GM21723 (cell line): Measurements from ENCODE around the gene PIGB.
"Not testable (repeated sequence)": the region's sequence is repeated elsewhere in the genome, so short reads cannot be mapped to it uniquely, and the experiment has no call there.

Experiments
- ATAC-seq: cut with Tn5 transposase; IDR thresholded peaks from one replicate; pipeline ENCODE4 v1.9.1; 2021; ENCODE audit warnings: mild to moderate bottlenecking, moderate library complexity; ENCODE audit not compliant: unreplicated experiment

Gene PIGB

DNA sequence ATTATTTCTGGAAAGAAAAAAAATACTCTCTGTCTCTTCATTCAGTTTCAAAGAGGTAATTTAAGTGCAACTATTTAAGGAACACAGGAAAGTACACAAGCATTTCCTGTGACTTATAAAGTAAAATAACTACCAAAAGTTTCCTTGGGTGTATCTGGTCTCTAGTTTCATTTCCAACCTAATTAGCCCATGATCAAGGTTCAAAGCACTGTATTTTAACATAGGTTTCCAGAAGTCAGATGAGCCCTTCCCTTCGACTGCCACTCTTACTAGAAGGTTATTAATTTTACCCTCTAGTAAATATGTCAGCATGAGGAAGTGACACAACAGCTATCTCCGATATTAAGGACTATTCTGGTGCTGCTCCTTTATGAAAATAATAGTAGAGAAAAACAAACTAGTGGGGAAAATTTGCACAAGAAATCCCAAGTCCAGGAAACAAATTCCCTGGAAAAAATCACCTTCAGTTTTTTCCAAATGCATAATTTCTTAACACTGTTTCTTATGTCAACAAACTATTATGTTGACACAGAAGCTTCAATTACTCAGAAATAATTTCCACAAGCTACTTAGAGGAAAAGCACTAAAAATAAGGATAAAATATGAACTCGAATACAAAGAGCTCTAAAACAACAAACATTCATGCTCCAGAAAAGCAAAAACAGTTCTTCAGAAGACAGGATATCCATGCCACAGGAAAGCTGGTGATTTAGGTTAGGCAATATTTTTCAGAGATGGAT is 53.8 kb downstream of the PIGB start:
- peak; percentile 62 for ATAC-seq

DNA sequence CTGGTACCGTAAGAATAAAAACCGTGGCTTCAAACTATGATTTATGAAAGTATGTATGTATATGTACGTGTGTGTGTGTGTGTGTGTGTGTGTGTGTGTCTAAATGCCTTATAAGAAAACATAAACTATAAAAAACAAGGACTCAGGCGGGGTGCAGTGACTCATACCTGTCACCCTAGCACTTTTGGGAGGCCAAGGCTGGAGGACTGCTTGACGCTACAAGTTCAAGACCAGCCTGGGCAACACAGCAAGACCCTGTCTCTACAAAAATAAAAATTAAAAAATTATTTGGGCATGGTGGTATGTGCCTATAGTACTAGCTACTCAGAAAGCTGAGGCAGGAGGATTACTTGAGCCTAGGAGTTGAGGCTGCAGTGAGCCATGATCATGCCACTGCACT is 60.1 kb downstream of the PIGB start:
- ATAC-seq, result no peak

DNA sequence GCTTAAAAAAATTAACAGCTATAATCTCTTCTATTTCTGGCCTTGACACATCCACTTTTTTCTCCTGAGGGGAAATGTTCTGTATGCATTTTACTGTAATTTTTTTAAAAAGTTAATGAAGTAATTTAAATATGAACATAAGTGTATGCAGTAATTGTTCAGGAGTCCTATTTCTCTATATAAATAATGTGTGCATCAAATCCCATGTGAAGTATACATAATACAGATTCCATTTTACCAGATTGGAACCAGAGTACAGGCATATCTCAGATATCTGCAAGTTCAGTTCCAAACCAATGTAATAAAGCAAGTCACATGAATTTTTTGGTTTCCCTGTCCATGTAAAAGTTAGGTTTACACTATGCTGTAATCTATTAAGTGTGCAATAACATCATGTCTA is 62.6 kb downstream of the PIGB start:
- no peak for ATAC-seq

DNA sequence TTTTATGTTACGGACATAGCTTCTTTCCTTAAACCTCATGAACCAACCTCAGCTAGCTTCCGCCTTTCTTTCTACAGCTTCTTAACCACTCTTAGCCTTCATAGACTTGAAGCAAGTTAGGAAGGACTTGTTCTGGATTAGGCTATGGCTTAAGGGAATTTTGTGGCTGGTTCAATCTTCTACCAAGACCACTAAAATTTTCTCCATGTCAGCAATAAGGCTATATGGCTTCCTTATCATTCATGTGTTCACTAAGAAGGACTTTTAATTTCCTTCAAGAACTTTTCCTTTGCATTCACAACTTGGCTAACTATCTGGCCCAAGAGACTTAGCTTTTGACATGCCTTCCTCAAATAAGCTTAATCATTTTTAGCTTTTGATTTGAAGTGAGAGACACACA is 64.7 kb downstream of the PIGB start:
- no peak for ATAC-seq

DNA sequence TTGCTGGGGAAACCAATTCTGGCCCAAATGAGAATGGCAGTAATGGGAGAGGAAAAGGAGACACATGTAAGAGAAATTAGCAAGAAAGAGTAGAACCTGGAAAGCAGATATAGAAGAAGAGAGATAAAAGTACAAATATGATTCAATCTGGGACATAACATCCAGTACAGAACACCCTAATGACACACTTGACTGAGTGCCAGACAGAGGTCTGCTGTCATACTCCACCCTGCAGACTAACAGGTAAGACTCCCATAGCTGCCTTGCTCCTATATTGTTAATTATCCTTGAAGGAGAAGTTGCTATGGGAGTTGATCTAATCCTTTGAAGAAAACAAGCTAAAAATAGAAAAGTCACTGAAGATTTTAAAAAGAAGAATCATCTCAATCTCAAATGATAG is 68.0 kb downstream of the PIGB start:
- ATAC-seq, result no peak

DNA sequence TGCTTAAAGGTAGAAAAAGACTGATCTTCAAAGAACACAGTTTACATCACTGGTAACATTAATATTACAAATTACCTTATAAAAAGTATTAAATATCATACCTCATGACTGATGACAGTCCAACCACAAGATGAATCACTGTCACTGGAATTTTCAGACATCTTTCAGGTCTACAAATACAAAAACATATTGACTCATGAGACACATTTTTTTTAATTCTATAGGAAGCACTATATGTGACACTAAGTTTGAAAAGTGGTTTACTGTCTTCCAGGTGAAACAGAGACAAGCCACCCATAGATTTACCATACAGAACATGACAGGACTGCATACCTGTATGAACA is 70.2 kb downstream of the PIGB start:
- no peak for ATAC-seq

DNA sequence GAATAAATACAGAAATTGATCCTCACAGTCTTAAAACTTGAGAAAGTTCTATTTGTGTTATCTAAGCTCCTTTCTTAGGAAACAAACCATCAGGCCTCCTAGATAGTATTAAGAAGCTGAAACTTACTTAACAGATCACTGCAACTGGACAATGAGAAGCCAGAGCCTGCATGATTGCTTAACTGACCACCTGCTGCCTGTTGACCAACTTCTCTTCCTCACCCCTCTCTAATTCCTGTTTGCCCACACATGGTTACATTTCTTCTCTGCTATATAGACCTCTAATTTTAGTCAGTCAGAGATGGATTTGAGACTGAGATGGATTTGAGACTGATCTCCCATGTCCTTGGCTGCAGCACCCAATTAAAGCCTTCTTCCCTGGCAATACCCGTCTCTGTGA is 75.7 kb downstream of the PIGB start:
- ATAC-seq, result no peak

DNA sequence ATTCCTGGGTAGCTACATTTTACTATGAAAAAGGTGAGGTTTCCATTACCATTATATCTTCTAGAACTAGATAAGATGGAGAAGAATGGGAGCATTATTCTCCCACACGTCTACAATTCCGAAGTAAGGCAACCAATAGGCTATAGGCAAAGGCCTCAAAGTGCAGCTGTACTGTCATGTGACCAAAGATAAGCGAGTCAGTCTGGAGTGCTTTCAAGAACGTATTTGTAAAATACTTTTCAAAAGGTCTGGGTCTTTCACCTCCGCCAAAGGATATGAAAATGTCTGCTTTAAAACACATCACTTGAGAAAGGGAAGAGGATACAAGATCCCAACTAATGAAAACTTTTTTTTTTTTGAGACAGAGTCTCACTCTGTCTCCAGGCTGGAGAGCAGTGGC is 79.2 kb downstream of the PIGB start:
- ATAC-seq, result no peak

DNA sequence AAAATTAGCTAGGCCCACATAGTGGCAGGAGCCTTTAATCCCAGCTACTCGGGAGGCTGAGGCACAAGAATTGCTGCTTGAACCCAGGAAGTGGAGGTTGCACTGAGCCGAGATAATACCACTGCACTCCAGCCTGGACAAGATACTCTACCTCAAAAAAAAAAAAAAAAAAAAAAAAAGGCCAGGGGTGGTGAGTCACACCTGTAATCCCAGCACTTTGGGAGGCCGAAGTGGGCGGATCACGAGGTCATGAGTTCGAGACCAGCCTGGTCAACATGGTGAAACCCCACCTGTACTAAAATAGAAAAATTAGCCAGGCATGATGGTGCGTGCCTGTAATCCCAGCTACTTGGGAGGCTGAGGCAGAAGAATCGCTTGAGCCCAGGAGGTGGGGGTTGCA is 81.0 kb downstream of the PIGB start:
- ATAC-seq, result not testable (repeated sequence)

DNA sequence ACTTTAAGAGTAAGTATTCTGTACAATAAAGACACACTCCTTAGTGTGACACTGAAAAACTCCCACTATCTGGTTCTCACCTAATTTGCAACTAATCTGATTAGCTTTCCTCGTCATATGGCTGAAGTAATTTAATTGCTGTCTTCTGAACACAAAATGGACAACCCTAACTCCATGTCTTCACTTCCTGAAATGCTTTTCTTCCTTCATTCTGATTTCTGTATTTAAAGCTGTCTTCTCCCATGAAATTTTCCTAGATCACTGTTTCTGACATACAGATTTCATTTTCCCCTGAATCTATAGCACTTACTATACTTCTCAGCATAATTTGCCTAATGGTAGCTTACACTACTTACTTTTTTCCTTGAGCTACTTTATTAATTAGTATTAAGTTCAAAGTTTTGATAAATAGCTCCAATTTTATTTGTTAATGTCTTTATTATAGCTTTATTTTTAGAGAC is 82.8 kb downstream of the PIGB start:
- no peak for ATAC-seq

DNA sequence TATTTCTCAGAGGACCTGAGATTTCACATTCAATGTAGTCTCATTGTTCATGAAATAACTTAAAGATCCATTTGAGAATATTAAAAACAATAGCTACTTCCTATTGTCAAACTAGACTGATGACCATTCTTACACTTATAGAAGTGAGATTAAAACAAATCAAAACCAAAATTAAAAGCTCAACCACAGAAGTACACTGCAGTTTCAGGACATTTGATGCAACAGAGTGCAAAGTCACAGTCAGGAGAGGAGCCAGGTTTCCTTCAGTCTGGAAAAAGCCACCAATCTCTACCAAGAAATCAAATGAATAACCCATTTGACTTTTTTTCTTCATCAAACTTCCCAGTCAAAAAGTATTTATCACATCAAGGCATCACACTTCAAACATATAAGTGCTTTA is 83.7 kb downstream of the PIGB start:
- peak; percentile 47 for ATAC-seq

DNA sequence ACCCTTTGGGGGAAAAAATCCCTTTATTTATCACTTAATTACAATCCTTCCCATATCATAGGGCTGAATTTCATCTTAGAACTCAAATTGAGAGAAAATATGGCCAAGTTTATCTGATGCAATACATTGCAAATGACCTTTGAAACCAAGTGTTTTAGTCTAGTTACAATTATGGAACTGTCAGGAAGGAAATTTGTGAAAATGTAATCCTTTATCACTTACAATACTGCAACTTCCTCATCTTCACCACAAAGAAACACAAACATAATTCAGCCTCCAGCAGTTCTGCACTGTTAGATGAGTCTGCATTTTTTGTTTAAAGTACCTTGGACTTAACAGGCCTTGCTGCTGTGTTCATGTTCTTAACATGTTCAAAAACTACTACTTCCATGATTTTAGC is 84.5 kb downstream of the PIGB start:
- ATAC-seq, result no peak
